Measurements from ENCODE around the gene MIB2.

Gene MIB2

GRCh38 chr1:1598720-1599029, 16.6 kb upstream of the MIB2 start:
- DNase-seq = no peak

DNA sequence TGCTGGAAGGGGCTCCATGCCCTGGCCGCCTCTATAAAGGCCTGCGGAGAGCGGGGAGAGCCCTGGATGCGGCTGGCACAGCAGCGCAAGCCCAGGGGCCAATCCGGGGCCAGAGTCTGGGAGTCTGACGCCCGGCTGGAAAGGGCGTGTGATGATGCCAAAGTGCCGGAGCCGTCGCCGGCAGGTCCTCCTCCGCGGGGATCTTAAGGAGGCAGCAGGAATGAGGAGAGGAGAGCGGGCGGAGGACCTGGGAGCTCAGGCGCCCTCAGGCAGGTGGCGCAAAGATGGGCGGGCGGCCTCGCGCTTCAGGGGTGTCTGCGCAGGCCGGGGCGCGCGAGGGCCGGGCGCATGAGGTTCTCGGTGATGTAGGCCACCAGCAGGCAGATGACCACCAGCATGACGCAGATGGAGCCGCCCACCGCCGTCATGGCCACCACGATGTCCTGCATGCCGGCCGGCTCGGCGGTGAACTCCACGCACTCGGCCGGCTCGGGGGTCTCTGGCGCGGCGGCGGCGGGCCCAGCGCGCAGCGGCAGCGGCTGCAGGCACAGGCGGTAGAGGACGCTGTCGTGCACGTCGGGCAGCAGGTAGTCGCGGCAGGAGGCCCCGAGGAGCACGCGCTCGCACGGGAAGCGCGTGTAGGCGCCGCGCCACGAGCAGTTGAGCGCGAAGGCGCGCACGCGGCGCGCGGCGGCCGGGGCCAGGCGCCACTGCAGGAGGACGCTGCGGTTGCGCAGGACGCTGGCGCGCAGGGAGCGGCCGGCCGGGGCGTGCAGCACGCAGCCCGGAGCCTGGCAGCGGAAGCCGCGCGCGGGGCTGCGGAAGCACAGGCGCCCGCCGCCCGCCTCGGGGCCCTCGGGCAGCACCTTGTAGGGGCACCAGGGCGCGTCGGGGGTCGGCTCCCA, 16.0 kb upstream of the MIB2 start:
- no peak for DNase-seq

- no peak for DNase-seq
These were observed 15.1 kb upstream of the MIB2 start, which contains the start of gene FNDC10 for GRCh38 chr1:1599935-1600860. FNDC10 (minus strand) TSS chr1:1600135; CDS start chr1:1600015, 120 bp downstream.

GRCh38 chr1:1600861-1601563, 14.3 kb upstream of the MIB2 start:
- no peak for DNase-seq

DNA sequence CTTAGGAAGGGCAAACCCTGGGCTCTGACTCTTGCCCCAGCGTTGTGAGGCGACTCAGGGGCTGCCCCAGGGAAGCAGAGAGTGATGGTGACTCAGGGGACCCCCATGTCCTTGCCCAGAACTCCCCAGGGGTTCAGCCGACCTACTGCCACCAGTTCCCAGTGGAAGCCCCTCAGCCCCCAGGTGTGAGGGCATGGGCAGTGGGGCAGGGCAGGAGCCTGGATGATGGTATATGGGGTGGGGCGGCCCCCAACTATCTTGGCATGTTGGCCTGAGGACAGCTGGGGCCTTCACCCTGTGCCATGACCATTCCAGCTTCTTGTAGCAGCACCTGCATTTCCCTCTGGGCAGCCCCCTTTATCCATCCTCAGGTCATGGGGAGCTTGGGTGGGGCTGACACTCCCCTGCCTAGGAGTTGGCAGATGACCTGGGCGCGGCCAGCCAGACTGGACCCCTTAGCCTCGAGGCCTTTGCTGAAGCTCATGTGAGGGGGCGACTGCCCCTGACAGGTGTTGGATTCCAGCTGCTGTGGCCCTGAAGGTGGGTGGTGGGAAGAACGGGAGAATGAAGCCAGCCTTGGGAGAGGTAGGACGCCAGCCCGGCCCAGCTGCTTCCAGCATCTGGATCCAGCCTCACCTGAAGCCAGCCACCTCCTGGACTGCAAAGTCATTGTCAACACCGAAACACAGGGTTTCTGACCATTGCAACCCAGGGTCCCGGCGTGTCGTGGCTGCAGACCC, 13.6 kb upstream of the MIB2 start:
- no peak for DNase-seq

GRCh38 chr1:1602304-1602967, 12.9 kb upstream of the MIB2 start:
- DNase-seq = no peak

DNA sequence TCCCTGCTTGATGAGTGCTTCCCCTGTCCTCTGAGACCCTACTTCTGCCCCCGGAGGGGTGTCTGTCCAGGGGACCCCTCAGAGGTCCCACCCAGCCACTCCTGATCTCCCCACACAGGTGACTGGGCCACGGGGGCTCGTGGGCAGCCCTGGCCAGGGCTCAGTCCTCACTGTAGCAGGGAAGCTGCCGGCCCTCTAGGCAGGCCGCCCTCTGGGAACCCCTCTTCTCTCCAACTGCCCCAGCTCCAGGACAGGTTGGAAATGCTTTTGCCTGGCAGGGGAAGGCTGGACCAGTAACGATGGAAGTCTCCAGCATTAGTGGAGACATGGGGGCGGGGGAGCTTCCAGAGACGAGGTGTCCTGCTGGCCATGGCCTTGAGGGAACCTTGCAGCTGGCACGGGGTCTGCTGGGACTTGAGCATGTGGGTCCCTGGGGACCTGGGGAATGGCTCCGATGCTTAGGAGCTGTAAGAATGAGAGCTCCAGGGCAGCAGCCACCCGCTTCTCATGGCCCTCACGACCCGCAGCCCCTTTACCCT, 12.3 kb upstream of the MIB2 start:
- DNase-seq = no peak

DNA sequence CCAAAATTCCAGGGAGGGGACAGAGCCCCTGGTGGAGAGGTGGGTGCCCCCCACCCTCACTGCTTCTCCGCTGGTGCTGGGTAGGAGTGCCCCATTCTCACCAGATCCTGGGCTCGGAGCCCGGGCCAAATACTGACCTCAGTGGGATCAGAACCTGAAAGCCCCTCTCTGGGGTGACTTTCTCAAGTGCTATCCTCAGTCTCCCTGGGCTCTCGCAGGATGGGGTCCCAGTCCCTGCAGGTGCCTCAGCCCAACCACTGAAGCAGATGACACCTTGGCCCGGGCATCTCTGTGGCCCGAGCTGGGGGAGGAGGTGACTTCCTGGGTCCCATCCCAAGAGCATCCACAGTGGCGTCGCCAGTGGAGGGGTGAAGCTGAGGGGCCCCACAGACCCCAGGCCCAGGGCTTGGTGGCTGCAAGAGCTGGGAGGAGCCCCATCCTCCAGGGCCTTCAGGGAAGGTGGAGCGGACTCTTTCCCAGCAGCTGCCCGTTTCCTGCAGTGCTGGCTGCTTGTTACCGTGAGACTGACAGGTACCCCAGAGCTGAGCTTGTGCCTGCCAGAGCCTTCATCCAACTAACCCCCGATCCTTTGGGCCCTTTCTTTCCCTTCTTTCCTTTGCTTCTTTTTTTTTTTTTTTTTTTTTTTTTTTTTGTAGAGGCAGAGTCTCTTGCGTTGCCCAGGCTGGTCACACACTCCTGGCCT, 11.5 kb upstream of the MIB2 start:
- no peak for DNase-seq

- DNase-seq = no peak
These were observed 10.8 kb upstream of the MIB2 start for GRCh38 chr1:1604374-1605033.

GRCh38 chr1:1605034-1605591, 10.2 kb upstream of the MIB2 start:
- no peak for DNase-seq

DNA sequence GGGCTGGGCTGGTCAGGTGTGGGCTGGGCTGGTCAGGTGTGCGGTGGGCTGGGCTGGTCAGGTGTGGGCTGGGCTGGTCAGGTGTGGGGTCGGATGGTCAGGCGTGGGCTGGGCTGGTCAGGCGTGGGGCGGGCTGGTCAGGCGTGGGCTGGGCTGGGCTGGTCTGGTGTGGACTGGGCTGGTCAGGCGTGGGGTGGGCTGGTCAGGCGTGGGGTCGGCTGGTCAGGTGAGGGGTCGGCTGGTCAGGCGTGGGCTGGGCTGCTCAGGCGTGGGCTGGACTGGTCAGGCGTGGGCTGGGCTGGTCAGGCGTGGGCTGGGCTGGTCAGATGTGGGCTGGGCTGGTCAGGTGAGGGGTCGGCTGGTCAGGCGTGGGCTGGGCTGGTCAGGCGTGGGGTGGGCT, 9.6 kb upstream of the MIB2 start:
- no peak for DNase-seq

- DNase-seq = no peak
These were observed 9.1 kb upstream of the MIB2 start for GRCh38 chr1:1606232-1606631.

DNA sequence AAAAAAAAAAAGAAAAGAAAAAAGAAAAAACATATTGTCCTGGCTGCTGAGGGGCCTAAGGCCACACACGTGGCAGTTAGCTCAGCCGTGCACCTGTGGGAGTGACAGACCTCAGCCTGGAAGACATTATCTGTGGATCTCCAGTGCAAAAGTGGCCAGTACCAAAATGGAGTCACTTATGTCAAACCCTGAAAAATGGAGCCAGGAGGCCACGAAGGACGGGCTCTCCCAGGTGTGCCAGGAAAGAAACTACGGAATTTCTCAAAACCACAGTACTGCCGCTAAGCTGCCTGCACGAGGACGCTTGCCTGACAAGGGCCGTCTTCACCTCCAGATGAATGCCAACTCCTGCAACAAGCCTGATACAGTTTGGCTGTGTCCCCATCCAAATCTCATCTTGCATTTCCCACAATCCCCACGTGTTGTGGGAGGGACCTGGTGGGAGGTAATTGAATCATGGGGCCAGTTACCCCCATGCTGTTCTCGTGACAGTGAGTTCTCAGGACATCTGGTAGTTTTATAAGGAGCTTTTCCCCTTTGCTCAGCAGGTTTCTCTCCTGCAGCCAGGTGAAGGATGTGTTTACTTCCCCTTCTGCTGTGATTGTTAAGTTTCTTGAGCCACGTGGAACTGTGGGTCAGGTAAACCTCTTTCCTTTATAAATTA, 5.3 kb upstream of the MIB2 start:
- DNase-seq = no peak

GRCh38 chr1:1610796-1611195, 4.5 kb upstream of the MIB2 start:
- no peak for DNase-seq

- DNase-seq = no peak
These were observed 3.2 kb upstream of the MIB2 start for GRCh38 chr1:1612104-1612400.

GRCh38 chr1:1613509-1614082, 1.7 kb upstream of the MIB2 start:
- DNase-seq = no peak

- DNase-seq = no peak
These were observed 921 bp upstream of the MIB2 start for GRCh38 chr1:1614204-1614953.

- no peak for DNase-seq
These were observed 395 bp upstream of the MIB2 start for GRCh38 chr1:1614954-1615255.
